Lower lobe of right lung (tissue), 2 donors: ENCODE data around the gene TSBP1. TPM values are rescaled to one million over a fixed set of nuclear protein-coding genes. Genes with fewer than 3 reads are reported as not detected.

Experiments used
- ATAC-seq, 2 donors: fragments of 200-7000 bp; cut with Tn5 transposase; one replicate each; pipeline ENCODE4 v1.9.1; 2020 to 2022; ENCODE audit warnings: mild to moderate bottlenecking in 2 of 2, moderate library complexity in 2 of 2
- DNase-seq: peaks from one replicate; pipeline ENCODE4 v3.0.0-alpha.2; 2020
- H3K27ac ChIP-seq: fragments of 200-600 bp; one replicate; pipeline ENCODE4 v1.8.0; 2022
- H3K27me3 ChIP-seq: fragments of 200-600 bp; one replicate; pipeline ENCODE4 v1.8.0; 2022; ENCODE audit warnings: low read depth
- H3K36me3 ChIP-seq: fragments of 200-600 bp; one replicate; pipeline ENCODE4 v1.8.0; 2022; ENCODE audit warnings: mild to moderate bottlenecking
- H3K4me1 ChIP-seq: fragments of 200-600 bp; one replicate; pipeline ENCODE4 v1.8.0; 2022
- H3K4me3 ChIP-seq: fragments of 200-600 bp; one replicate; pipeline ENCODE4 v1.8.0; 2022; ENCODE audit warnings: mild to moderate bottlenecking
- H3K9me3 ChIP-seq: fragments of 200-600 bp; one replicate; pipeline ENCODE4 v1.8.0; 2022
- intact Hi-C: fragments of 100-400 bp; cut with DNase I; formaldehyde crosslinking; loops from one replicate; pipeline ENCODE4 v1.11.0; 2022
- total RNA-seq: library from RNA; stranded (reverse); fragmentation: NEBNext Ultra II Directional; extraction: Animal tissue kit (Norgen Biotek cat#: 25700); gene quantifications from one replicate; pipeline ENCODE4 v1.2.1, GENCODE V29; 2021
- TF ChIP-seq, protein P1 (sequence below): fragments of 200-600 bp; IDR thresholded peaks from one replicate; pipeline ENCODE4 v1.8.0; 2022; ENCODE audit warnings: antibody characterized with exemption, mild to moderate bottlenecking
- donor health status: DM: no; HTN: yes; CAD: no; lungs with severe emphysema.

The TSBP1 gene
- total RNA-seq, 1 donor from 2014 or later: not detected

DNA sequence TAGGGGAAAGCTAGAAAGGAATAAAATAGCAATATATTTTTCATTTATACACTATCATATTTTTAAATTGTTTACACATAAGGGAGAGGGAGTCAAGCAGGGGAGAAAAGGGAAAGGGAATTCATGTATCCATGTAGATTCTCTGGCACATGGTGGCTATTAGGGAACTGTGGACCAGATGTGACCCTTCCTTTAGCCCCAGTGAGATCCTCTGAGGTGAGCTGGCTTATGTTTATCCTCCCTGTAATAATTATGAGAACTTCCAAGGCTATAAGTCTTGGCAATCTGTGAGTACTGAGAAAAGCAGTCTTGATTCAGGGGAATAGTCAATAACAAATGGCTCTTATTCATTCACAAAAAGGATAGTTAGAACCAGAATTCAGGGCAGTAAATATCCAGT, 42.6 kb downstream of the TSBP1 start:
- no peak overlapping the region for H3K4me3 ChIP-seq
- no peaks in the 10 kb centered on the region for H3K4me1 ChIP-seq
- no peaks in the 10 kb centered on the region for H3K9me3 ChIP-seq
- no peaks in the 10 kb centered on the region for H3K36me3 ChIP-seq
- DNase-seq (no peak), ATAC-seq (no peak)
- H3K27ac ChIP-seq: no peak overlapping the region
- H3K27me3 ChIP-seq: no peaks in the 10 kb centered on the region
- TF ChIP-seq, protein P1, sequence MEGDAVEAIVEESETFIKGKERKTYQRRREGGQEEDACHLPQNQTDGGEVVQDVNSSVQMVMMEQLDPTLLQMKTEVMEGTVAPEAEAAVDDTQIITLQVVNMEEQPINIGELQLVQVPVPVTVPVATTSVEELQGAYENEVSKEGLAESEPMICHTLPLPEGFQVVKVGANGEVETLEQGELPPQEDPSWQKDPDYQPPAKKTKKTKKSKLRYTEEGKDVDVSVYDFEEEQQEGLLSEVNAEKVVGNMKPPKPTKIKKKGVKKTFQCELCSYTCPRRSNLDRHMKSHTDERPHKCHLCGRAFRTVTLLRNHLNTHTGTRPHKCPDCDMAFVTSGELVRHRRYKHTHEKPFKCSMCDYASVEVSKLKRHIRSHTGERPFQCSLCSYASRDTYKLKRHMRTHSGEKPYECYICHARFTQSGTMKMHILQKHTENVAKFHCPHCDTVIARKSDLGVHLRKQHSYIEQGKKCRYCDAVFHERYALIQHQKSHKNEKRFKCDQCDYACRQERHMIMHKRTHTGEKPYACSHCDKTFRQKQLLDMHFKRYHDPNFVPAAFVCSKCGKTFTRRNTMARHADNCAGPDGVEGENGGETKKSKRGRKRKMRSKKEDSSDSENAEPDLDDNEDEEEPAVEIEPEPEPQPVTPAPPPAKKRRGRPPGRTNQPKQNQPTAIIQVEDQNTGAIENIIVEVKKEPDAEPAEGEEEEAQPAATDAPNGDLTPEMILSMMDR: no peak
- intact Hi-C loops: no loop called here

DNA sequence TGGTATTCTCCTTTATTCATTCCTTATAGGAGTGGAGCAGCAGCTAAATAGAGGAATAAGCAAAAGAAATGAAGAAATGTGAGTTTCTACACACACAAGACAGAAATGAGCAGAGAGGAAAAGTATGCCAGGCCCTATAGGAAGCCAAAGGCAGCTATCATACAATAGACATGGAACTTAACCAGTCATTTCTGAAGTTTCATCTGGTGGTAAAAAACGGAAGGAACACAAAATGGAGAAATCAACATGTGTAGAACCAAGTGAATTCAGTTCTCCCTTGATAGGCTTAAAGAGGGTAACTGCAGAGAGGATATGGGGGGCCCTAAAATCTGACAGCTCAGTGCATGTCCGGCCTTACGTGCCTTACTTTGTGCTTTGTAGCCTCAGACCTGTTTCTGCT, 44.6 kb downstream of the TSBP1 start:
- intact Hi-C loops: no loop called here
- no peaks in the 10 kb centered on the region for H3K36me3 ChIP-seq
- peak in 1 of 2 donors; percentile 51 for ATAC-seq
- no peak overlapping the region for H3K27ac ChIP-seq
- no peak overlapping the region for H3K4me3 ChIP-seq
- no peaks in the 10 kb centered on the region for H3K27me3 ChIP-seq
- H3K9me3 ChIP-seq: no peaks in the 10 kb centered on the region
- no peaks in the 10 kb centered on the region for H3K4me1 ChIP-seq
- TF ChIP-seq, protein P1: no peak
- no peak for DNase-seq

DNA sequence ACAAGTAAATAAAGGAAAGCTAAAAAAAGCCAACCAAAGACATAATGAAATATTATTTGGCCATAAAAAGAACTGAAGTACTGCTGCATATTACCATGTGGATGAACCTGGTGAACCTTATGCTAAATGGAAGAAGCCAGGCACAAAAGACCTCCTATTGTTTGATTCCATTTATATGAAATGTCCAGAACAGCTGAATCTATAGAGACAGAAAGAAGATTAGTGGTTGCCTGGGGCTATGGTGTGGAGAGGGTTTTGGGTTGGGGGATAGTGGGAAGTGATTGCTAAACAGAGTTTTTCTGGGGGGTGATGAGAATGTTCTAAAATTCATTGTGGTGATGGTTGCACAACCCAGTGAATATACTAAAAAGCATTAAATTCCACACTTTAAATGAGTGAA, 53.2 kb downstream of the TSBP1 start:
- Histone ChIP-seq H3K4me3 (no peak overlapping the region), H3K4me1 (no peaks in the 10 kb centered on the region), H3K27ac (no peak overlapping the region), H3K9me3 (no peaks in the 10 kb centered on the region), H3K36me3 (no peaks in the 10 kb centered on the region), H3K27me3 (no peaks in the 10 kb centered on the region)
- intact Hi-C loops: no loop called here
- TF ChIP-seq, protein P1: no peak
- ATAC-seq (no peak), DNase-seq (no peak)

DNA sequence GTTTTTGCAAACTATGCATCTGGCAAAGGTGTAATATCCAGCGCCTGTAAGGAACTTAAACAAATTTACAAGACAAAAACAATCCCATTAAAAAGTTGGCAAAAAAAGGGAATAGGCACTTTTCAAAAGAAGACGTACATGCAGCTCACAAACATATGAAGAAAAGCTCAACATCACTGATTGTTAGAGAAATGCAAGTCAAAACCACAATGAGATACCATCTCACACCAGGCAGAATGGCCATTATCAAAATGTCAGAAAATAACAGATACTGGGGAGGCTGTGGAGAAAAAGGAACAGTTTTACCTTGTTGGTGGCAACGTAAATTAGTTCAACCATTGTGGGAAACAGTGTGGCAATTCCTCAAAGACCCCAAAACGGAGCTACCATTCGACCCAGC, 54.2 kb downstream of the TSBP1 start:
- TF ChIP-seq, protein P1: no peak
- Histone ChIP-seq H3K4me3 (no peak overlapping the region), H3K27me3 (no peaks in the 10 kb centered on the region), H3K9me3 (no peaks in the 10 kb centered on the region), H3K4me1 (no peaks in the 10 kb centered on the region), H3K27ac (no peak overlapping the region), H3K36me3 (no peaks in the 10 kb centered on the region)
- intact Hi-C loops: no loop called here
- no peak for DNase-seq
- ATAC-seq: no peak

DNA sequence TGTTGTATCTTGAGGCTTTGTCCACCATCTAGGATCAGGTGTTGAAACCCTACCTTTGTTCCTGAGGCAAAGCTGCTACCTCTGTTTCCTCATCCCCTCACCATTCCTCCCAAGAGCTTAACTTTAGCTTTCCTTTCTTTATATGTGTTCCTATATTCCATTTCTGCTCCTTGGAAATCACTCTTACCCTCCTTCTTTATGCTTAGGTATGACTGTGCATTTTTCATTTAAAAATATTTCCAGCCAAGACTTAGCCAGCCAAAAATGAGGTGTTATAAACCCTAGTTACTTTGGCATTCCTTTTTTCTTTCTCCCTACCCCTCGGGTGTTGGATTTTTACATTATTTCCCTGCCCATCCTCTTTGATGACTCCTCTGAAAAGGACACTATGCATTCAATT, 57.7 kb downstream of the TSBP1 start:
- Histone ChIP-seq H3K9me3 (no peaks in the 10 kb centered on the region), H3K4me1 (no peaks in the 10 kb centered on the region), H3K4me3 (no peak overlapping the region), H3K27me3 (no peaks in the 10 kb centered on the region), H3K27ac (no peak overlapping the region), H3K36me3 (no peaks in the 10 kb centered on the region)
- TF ChIP-seq, protein P1: no peak
- ATAC-seq (no peak), DNase-seq (no peak)
- intact Hi-C loops: no loop called here
